GM19023 (cell line): ENCODE measurements around the gene SLC9A9.
"Not testable (repeated sequence)": the region's sequence is repeated elsewhere in the genome, so short reads cannot be mapped to it uniquely, and the experiment has no call there.

Experiments
- ATAC-seq: cut with Tn5 transposase; IDR thresholded peaks from one replicate; pipeline ENCODE4 v1.9.1; 2021; ENCODE audit warnings: mild to moderate bottlenecking, moderate library complexity; ENCODE audit not compliant: unreplicated experiment

Gene SLC9A9

GRCh38 chr3:143525408-143525807 is 322.9 kb downstream of the SLC9A9 start:
- ATAC-seq = no peak

- no peak for ATAC-seq
Measured at GRCh38 chr3:143521803-143522202, 326.5 kb downstream of the SLC9A9 start.

- not testable (repeated sequence) for ATAC-seq
Measured at GRCh38 chr3:143517131-143517530, 331.1 kb downstream of the SLC9A9 start.

- ATAC-seq = no peak
Measured at GRCh38 chr3:143514874-143515273, 333.4 kb downstream of the SLC9A9 start.

GRCh38 chr3:143514109-143514508 is 334.2 kb downstream of the SLC9A9 start:
- no peak for ATAC-seq

- ATAC-seq = no peak
Measured at GRCh38 chr3:143511174-143511879, 336.9 kb downstream of the SLC9A9 start.

GRCh38 chr3:143510601-143511000 is 337.7 kb downstream of the SLC9A9 start:
- no peak for ATAC-seq

GRCh38 chr3:143507735-143508580 is 340.3 kb downstream of the SLC9A9 start:
- ATAC-seq = no peak

GRCh38 chr3:143506190-143506589 is 342.1 kb downstream of the SLC9A9 start:
- no peak for ATAC-seq

GRCh38 chr3:143503325-143503885 is 344.9 kb downstream of the SLC9A9 start:
- ATAC-seq = no peak

GRCh38 chr3:143502081-143502480 is 346.2 kb downstream of the SLC9A9 start:
- no peak for ATAC-seq

- ATAC-seq = no peak
Measured at GRCh38 chr3:143497382-143497781, 350.9 kb downstream of the SLC9A9 start.

- ATAC-seq = no peak
Measured at GRCh38 chr3:143496191-143496590, 352.1 kb downstream of the SLC9A9 start.

- ATAC-seq = no peak
Measured at GRCh38 chr3:143495527-143495926, 352.7 kb downstream of the SLC9A9 start.

- no peak for ATAC-seq
Measured at GRCh38 chr3:143486611-143487010, 361.7 kb downstream of the SLC9A9 start.

- ATAC-seq = no peak
Measured at GRCh38 chr3:143484846-143485512, 363.3 kb downstream of the SLC9A9 start.

GRCh38 chr3:143483214-143483613 is 365.1 kb downstream of the SLC9A9 start:
- no peak for ATAC-seq

GRCh38 chr3:143482106-143483088 is 365.9 kb downstream of the SLC9A9 start:
- no peak for ATAC-seq

- no peak for ATAC-seq
Measured at GRCh38 chr3:143480344-143480743, 367.9 kb downstream of the SLC9A9 start.

- ATAC-seq = no peak
Measured at GRCh38 chr3:143479727-143480126, 368.5 kb downstream of the SLC9A9 start.
